Small intestine (tissue), 7 donors: ENCODE data around the gene COL4A2. TPM values are rescaled to one million over a fixed set of nuclear protein-coding genes. Genes with fewer than 3 reads are reported as not detected.
A peak's percentile ranks its signal among the peaks of the same experiment; 100 is the strongest.

Experiments used
- DNase-seq, 2 donors: peaks; one replicate each; pipeline versions ENCODE4 v3.0.0 to v3.0.0-alpha.2; 2013
- FAIRE-seq: peaks from 2 replicates; lab custom pipeline; 2012; peaks lifted over from hg19 to GRCh38; lab: Jason Lieb, UNC
- H3K27ac ChIP-seq, 3 donors: one replicate each; pipeline ENCODE4 v1.5.1; 2013; ENCODE audit warnings: low read length in 2 of 3, mild to moderate bottlenecking in 2 of 3, control low read depth in 1 of 3, inconsistent platforms in 1 of 3, low read depth in 1 of 3, moderate library complexity in 1 of 3
- H3K27me3 ChIP-seq, 3 donors: one replicate each; pipeline ENCODE4 v1.6.1; 2013; ENCODE audit warnings: low read length in 3 of 3, inconsistent platforms in 1 of 3; ENCODE audit not compliant: control insufficient read depth in 3 of 3, insufficient read depth in 3 of 3
- H3K36me3 ChIP-seq, 3 donors: one replicate each; pipeline ENCODE4 v1.6.1; 2013; ENCODE audit warnings: low read length in 3 of 3, inconsistent platforms in 1 of 3, low read depth in 1 of 3, mild to moderate bottlenecking in 1 of 3, moderate library complexity in 1 of 3; ENCODE audit not compliant: control insufficient read depth in 3 of 3, insufficient read depth in 2 of 3
- H3K4me1 ChIP-seq, 3 donors: one replicate each; pipeline ENCODE4 v1.6.1; 2013; ENCODE audit warnings: low read length in 2 of 3, inconsistent platforms in 1 of 3, low read depth in 1 of 3, mild to moderate bottlenecking in 1 of 3, moderate library complexity in 1 of 3; ENCODE audit not compliant: control insufficient read depth in 3 of 3, insufficient read depth in 2 of 3
- H3K4me3 ChIP-seq, 3 donors: one replicate each; pipeline ENCODE4 v1.5.1; 2013; ENCODE audit warnings: low read length in 3 of 3, control low read depth in 1 of 3, inconsistent platforms in 1 of 3, low read depth in 1 of 3, mild to moderate bottlenecking in 1 of 3, moderate library complexity in 1 of 3
- H3K9me3 ChIP-seq, 2 donors: one replicate each; pipeline ENCODE4 v1.6.1; 2013; ENCODE audit warnings: low read depth in 1 of 2, low read length in 1 of 2; ENCODE audit not compliant: control insufficient read depth in 2 of 2, insufficient read depth in 1 of 2
- WGBS, 3 donors: extraction: QIAGEN DNeasy Blood & Tissue Kit; methylation state at CpG; one replicate each; pipeline ENCODE4 v1.1.7; 2013; 5-methylcytosine and 5-hydroxymethylcytosine counted together
- polyA plus RNA-seq, 4 donors: library from polyadenylated mRNA; stranded (reverse) in 3 of 4; unstranded in 1 of 4; fragments of 200-250 nt in 3 of 4; fragments of 120-200 nt in 1 of 4; gene quantifications; one replicate each; pipeline versions ENCODE4 v1.2.1 to v1.2.3, GENCODE V29; 2013
- donor health status: healthy with polysubstance abuse.
- donor health status: control.
- donor health status: control.
- donor health status: Bipolar disorder and iron deficiency.
- donor health status: healthy.

Gene COL4A2
- polyA plus RNA-seq, 4 donors, result 42.3 to 120 (median 64.6) TPM

DNA sequence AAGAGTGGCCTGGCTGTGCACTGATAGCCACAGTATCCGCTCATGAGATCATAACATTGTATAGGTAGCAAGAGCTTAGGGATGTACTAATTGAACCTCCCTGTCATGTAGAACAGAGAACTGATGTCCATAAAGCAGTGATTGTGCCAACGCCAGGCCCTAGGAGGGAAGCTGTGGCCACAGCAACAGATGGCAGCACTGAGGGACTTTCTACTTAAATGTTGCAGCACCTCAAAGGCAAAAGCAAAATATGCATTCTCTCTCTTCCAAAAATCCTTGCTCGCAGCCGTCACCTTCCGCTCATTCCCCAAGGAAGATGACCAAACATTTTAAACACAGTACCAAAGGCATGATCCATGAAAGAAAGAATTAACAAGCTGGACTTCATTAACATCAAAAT is 32.4 kb upstream of the COL4A2 start:
- no peaks in the 10 kb centered on the region for H3K36me3 ChIP-seq
- DNase-seq, result no peak
- no peak for FAIRE-seq
- H3K9me3 ChIP-seq, result no peaks in the 10 kb centered on the region
- H3K4me3 ChIP-seq, result no peak overlapping the region
- H3K4me1 ChIP-seq, result no peaks in the 10 kb centered on the region
- H3K27ac ChIP-seq, result no peak overlapping the region
- no peaks in the 10 kb centered on the region for H3K27me3 ChIP-seq
- 68 to 79% (median 74%) methylated on average over 5 of the region's 5 CpGs for WGBS, 3 donors

- no peak for DNase-seq
- H3K36me3 ChIP-seq, result no peaks in the 10 kb centered on the region
- no peaks in the 10 kb centered on the region for H3K27me3 ChIP-seq
- no peaks in the 10 kb centered on the region for H3K9me3 ChIP-seq
- 69 to 75% (median 71%) methylated on average over 16 of the region's 16 CpGs for WGBS, 3 donors
- H3K4me1 ChIP-seq, result no peaks in the 10 kb centered on the region
- no peak overlapping the region for H3K27ac ChIP-seq
- FAIRE-seq, result no peak
- no peak overlapping the region for H3K4me3 ChIP-seq
Observed at GRCh38 chr13:110275931-110276552, 31.0 kb upstream of the COL4A2 start.

DNA sequence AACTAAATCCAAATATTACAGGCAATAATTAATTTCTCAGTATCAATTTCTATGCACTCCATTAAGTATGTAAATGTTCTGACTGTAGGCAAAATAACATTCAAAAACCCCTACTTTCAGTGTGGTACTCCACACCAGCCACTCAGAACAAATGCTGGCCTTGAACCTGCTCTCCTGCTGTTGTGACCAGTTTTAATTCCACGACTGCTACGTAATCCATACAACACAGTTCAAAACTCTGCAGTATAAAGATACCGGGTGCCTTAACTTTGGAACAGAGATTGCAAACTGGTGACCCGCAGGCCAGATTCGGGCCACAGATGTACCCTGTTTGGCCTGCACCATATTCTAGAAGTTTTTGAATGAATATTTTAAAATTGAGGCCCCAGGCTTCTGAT is 30.5 kb upstream of the COL4A2 start:
- WGBS, 3 donors, result 86 to 88% (median 86%) methylated on average over 5 of the region's 5 CpGs
- no peaks in the 10 kb centered on the region for H3K36me3 ChIP-seq
- no peaks in the 10 kb centered on the region for H3K9me3 ChIP-seq
- no peaks in the 10 kb centered on the region for H3K27me3 ChIP-seq
- peak overlapping the region in 1 of 3 donors; percentile 8 for H3K27ac ChIP-seq
- H3K4me3 ChIP-seq, result no peak overlapping the region
- no peak for DNase-seq
- FAIRE-seq, result no peak
- H3K4me1 ChIP-seq, result no peaks in the 10 kb centered on the region

GRCh38 chr13:110277357-110277975 is 29.6 kb upstream of the COL4A2 start:
- WGBS, 3 donors, result 54 to 57% (median 55%) methylated on average over 5 of the region's 5 CpGs
- Histone ChIP-seq H3K4me3 (no peak overlapping the region), H3K27ac (peak overlapping the region in 1 of 3 donors; percentile 64), H3K36me3 (no peaks in the 10 kb centered on the region), H3K9me3 (no peaks in the 10 kb centered on the region), H3K27me3 (no peaks in the 10 kb centered on the region), H3K4me1 (no peaks in the 10 kb centered on the region)
- FAIRE-seq (no peak), DNase-seq (no peak)

DNA sequence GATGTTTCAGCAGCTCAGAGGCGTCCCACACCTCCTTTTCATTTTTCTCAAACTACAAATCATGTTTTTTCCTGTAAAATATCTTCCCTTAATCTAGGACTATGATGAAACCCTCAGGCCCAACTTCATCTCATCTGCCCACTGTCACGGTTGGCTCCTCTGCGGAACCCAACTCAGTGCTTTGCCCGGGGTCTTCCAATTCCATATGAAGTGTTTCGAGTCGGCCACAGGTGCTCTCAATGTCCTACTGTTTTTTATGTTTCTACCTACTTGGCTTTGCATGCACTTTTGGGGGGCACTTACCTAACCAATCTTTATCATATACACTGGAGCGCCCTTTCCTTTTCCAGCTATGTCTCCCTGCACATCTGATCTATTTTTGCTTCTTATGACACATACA is 28.2 kb upstream of the COL4A2 start:
- Histone ChIP-seq H3K27ac (no peak overlapping the region), H3K9me3 (no peaks in the 10 kb centered on the region), H3K4me1 (no peaks in the 10 kb centered on the region), H3K27me3 (no peaks in the 10 kb centered on the region), H3K36me3 (peaks cover 0 to 5% (median 0%) of the 10 kb centered on the region in 3 donors), H3K4me3 (peak overlapping the region in 1 of 3 donors; percentile 8)
- WGBS, 3 donors, result 82 to 87% (median 83%) methylated on average over 7 of the region's 7 CpGs
- DNase-seq, result no peak
- FAIRE-seq, result no peak

DNA sequence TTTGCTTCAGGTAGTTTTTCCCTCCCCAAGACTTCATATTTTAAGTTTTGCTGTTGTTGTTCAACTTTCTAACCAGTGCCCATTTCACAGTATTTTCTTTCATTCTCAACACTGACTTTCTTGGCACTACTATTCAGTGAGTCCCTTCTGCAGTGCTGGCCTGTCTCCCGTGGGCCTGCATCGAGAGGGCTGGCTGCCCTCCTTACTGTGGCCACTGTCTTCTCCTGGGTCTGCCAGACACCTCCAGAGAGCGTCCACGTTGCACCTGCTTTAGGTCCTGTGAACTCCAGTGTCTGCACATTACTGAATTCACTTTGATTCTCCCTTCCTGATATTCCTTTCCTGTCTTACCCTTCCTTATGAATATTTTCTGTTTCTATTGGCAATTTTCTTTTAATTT is 27.4 kb upstream of the COL4A2 start:
- no peak for FAIRE-seq
- DNase-seq, result no peak
- 72 to 83% (median 79%) methylated on average over 4 of the region's 4 CpGs for WGBS, 3 donors
- Histone ChIP-seq H3K36me3 (peaks cover 0 to 5% (median 0%) of the 10 kb centered on the region in 3 donors), H3K4me1 (no peaks in the 10 kb centered on the region), H3K27ac (peak overlapping the region in 1 of 3 donors; percentile 35), H3K27me3 (no peaks in the 10 kb centered on the region), H3K9me3 (no peaks in the 10 kb centered on the region), H3K4me3 (no peak overlapping the region)

- H3K4me1 ChIP-seq, result no peaks in the 10 kb centered on the region
- H3K27me3 ChIP-seq, result no peaks in the 10 kb centered on the region
- no peak overlapping the region for H3K4me3 ChIP-seq
- H3K36me3 ChIP-seq, result peaks cover 0 to 5% (median 0%) of the 10 kb centered on the region in 3 donors
- WGBS, 3 donors, result 78 to 82% (median 79%) methylated on average over 9 of the region's 9 CpGs
- no peak for DNase-seq
- no peak for FAIRE-seq
- H3K9me3 ChIP-seq, result no peaks in the 10 kb centered on the region
- H3K27ac ChIP-seq, result no peak overlapping the region
Observed at GRCh38 chr13:110280231-110280813, 26.8 kb upstream of the COL4A2 start.

DNA sequence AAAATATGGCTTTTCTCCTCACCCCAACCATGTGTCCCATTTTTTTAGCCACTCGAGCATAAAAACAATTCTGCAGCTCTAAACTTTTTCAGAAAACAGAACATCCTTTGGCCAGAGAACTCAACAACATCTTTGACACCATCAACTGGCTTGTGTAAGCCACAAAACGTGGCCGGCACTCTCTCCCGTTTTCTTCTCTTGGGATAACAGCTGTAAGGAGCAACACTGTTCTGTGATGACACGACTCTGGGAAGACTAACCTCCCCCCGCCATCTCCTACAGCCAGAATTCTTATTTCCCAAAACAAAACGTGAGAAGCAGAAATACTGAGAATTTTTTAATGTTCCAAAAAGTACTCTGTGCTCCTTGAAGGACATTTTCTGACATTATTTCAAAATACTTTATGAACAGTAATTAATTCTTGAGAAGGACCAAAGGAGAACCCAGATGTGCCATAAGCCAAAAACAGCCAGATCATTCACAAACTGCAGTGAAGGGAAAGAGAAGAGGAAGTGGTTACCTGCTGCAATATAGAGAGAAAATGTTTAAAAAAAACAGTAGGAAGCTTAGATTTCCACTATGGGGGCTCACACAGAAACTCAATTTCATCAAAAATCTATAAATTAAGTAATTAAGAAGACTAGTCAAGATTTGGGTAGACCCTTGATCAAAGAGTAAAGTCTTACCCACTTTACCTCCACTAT is 25.9 kb upstream of the COL4A2 start:
- FAIRE-seq, result no peak
- no peak for DNase-seq
- H3K9me3 ChIP-seq, result peaks cover 0 to 2% of the 10 kb centered on the region in 2 donors
- no peaks in the 10 kb centered on the region for H3K27me3 ChIP-seq
- no peak overlapping the region for H3K4me3 ChIP-seq
- no peaks in the 10 kb centered on the region for H3K4me1 ChIP-seq
- WGBS, 3 donors, result 61 to 72% (median 68%) methylated on average over 7 of the region's 7 CpGs
- peaks cover 0 to 7% (median 0%) of the 10 kb centered on the region in 3 donors for H3K36me3 ChIP-seq
- H3K27ac ChIP-seq, result no peak overlapping the region
